Right atrium auricular region (tissue), 2 donors: Measurements from ENCODE around the gene FBXL7. TPM values are rescaled to one million over a fixed set of nuclear protein-coding genes. Genes with fewer than 3 reads are reported as not detected.

Source experiments
- DNase-seq: peaks from one replicate; pipeline ENCODE4 v3.0.0-alpha.2; 2019; ENCODE audit warnings: low spot score
- H3K27ac ChIP-seq, 2 donors: fragments of 200-600 bp; sonication (generic); 1 replicate in 1 of 2; 2 replicates in 1 of 2; pipeline ENCODE4 v1.5.1; 2016 to 2019
- H3K27me3 ChIP-seq, 2 donors: fragments of 200-600 bp; sonication (generic); one replicate each; pipeline versions ENCODE4 v1.5.1 to v1.6.0; 2017 to 2019
- H3K36me3 ChIP-seq: fragments of 200-600 bp; sonication (generic); one replicate; pipeline ENCODE4 v1.5.1; 2016
- H3K4me1 ChIP-seq, 2 donors: fragments of 200-600 bp; sonication (generic); one replicate each; pipeline versions ENCODE4 v1.5.1 to v1.6.0; 2017 to 2019
- H3K4me3 ChIP-seq, 2 donors: fragments of 200-600 bp; sonication (generic); 1 replicate in 1 of 2; 2 replicates in 1 of 2; pipeline ENCODE4 v1.5.1; 2017 to 2019; ENCODE audit warnings: mild to moderate bottlenecking in 1 of 2, moderate library complexity in 1 of 2
- H3K9me3 ChIP-seq, 2 donors: fragments of 200-600 bp; sonication (generic); one replicate each; pipeline ENCODE4 v1.5.1; 2019
- total RNA-seq, 2 donors: library from RNA; depleted of rRNA; stranded (reverse); fragments of >200 nt; gene quantifications; one replicate each; pipeline ENCODE4 v1.1.0, GENCODE V29; 2016
- TF ChIP-seq, protein P1 (sequence below), 2 donors: fragments of 200-600 bp; sonication (generic); IDR thresholded peaks; one replicate each; pipeline ENCODE4 v1.5.1; 2019; ENCODE audit warnings: antibody characterized with exemption in 2 of 2

Gene FBXL7
- total RNA-seq, 2 donors from 2014 or later = 16.6 to 18.4 TPM

DNA sequence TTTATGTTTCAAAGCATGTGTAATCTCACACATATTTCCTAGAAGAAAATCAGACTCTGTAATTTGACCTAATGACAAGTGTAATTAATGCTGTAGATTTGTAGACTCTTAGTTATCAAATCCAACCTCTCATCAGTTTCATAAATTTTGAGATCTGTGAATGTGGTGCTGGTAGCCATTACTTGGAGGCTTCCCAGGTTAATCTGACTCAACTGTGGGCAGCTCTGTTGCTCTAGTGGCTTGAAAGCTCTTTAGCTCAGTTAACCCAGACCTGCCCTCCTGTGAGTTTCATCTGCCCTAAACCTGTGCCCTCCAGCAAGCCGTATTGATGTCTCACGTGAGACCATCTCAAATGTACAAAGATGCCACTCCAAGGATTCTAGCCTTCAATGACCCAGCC, 323.4 kb downstream of the FBXL7 start:
- Histone ChIP-seq H3K9me3 (no peaks in the 10 kb centered on the region), H3K4me1 (no peaks in the 10 kb centered on the region), H3K36me3 (no peaks in the 10 kb centered on the region), H3K4me3 (no peak overlapping the region), H3K27me3 (no peaks in the 10 kb centered on the region), H3K27ac (no peak overlapping the region)
- no peak for DNase-seq
- TF ChIP-seq, protein P1, sequence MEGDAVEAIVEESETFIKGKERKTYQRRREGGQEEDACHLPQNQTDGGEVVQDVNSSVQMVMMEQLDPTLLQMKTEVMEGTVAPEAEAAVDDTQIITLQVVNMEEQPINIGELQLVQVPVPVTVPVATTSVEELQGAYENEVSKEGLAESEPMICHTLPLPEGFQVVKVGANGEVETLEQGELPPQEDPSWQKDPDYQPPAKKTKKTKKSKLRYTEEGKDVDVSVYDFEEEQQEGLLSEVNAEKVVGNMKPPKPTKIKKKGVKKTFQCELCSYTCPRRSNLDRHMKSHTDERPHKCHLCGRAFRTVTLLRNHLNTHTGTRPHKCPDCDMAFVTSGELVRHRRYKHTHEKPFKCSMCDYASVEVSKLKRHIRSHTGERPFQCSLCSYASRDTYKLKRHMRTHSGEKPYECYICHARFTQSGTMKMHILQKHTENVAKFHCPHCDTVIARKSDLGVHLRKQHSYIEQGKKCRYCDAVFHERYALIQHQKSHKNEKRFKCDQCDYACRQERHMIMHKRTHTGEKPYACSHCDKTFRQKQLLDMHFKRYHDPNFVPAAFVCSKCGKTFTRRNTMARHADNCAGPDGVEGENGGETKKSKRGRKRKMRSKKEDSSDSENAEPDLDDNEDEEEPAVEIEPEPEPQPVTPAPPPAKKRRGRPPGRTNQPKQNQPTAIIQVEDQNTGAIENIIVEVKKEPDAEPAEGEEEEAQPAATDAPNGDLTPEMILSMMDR (IDR thresholded peaks at IDR 0.05) = no peak

- no peaks in the 10 kb centered on the region for H3K27me3 ChIP-seq
- TF ChIP-seq, protein P1 (IDR thresholded peaks at IDR 0.05) = no peak
- no peak for DNase-seq
- H3K4me3 ChIP-seq = no peak overlapping the region
- no peak overlapping the region for H3K27ac ChIP-seq
- peaks cover 0 to 10% of the 10 kb centered on the region in 2 donors for H3K4me1 ChIP-seq
- H3K9me3 ChIP-seq = no peaks in the 10 kb centered on the region
- H3K36me3 ChIP-seq = no peaks in the 10 kb centered on the region
Observed at GRCh38 chr5:15827741-15828140, 327.8 kb downstream of the FBXL7 start.

DNA sequence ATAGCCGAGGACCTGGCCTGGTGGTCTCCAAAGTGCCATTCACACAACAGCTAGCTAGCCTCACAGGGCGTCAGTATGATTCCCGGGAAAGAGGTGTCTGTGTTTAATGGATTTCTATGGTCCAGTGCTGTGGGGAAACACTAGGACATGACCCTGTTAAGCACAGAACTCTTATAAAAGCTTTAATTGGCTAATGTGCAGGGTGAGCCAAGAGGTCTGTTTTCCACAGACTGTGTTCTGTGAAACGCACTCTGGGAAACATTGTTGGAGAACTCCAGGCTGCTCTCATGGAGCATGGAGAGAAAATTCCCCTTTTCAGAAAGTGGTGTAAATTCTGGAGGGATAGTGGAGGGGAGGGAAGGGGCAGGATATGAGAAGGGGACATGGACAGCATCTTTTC, 331.4 kb downstream of the FBXL7 start:
- H3K27ac ChIP-seq = no peak overlapping the region
- no peak overlapping the region for H3K4me3 ChIP-seq
- H3K9me3 ChIP-seq = no peaks in the 10 kb centered on the region
- peaks cover 0 to 24% of the 10 kb centered on the region in 2 donors for H3K4me1 ChIP-seq
- no peaks in the 10 kb centered on the region for H3K36me3 ChIP-seq
- no peaks in the 10 kb centered on the region for H3K27me3 ChIP-seq
- TF ChIP-seq, protein P1 (IDR thresholded peaks at IDR 0.05) = no peak
- DNase-seq = no peak

- DNase-seq = no peak
- peaks cover 0 to 37% of the 10 kb centered on the region in 2 donors for H3K4me1 ChIP-seq
Observed at GRCh38 chr5:15833365-15833764, 333.4 kb downstream of the FBXL7 start.

DNA sequence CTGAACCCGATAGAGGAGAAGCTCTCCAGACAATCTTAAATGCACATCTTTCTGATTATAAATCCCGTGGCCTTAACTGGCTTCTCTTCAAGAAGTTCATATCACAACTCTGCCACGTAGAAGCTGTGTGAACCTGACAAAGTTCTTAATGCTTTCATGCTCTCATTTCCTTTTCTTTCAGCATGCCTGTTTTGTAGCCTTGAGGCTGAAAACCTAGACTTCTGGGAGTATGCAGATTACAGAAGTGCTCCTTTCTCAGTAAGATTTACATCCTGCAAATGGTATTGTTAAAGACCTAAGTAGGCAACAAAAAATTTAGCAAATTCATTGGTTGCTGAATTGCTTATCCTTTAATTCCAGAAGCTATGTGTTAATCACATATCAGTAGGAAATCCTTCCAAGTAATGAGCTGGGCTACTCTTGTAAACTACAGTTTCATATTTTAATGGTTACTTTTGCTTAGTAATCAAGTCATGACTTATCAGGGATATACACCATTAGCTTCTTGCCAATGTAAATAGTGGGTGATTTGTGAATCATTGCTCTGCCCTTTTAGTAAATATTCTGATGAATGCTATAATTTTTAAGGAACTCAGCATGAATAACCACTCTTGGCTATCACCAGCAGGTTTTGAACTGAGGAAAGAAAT, 334.7 kb downstream of the FBXL7 start:
- no peak overlapping the region for H3K27ac ChIP-seq
- TF ChIP-seq, protein P1 (IDR thresholded peaks at IDR 0.05) = no peak
- H3K9me3 ChIP-seq = no peaks in the 10 kb centered on the region
- peaks cover 0 to 37% of the 10 kb centered on the region in 2 donors for H3K4me1 ChIP-seq
- H3K4me3 ChIP-seq = no peak overlapping the region
- DNase-seq = no peak
- H3K36me3 ChIP-seq = no peaks in the 10 kb centered on the region
- no peaks in the 10 kb centered on the region for H3K27me3 ChIP-seq

More at GRCh38 chr5:15833365-15833764, 333.4 kb downstream of the FBXL7 start:
- Histone ChIP-seq H3K27me3 (no peaks in the 10 kb centered on the region), H3K9me3 (no peaks in the 10 kb centered on the region), H3K36me3 (no peaks in the 10 kb centered on the region), H3K4me3 (no peak overlapping the region), H3K27ac (no peak overlapping the region)
- TF ChIP-seq, protein P1 (IDR thresholded peaks at IDR 0.05) = no peak

GRCh38 chr5:15835514-15835913, 335.5 kb downstream of the FBXL7 start:
- H3K27ac ChIP-seq = peak overlapping the region in 1 of 2 donors; percentile 24
- H3K4me3 ChIP-seq = no peak overlapping the region
- no peaks in the 10 kb centered on the region for H3K9me3 ChIP-seq
- peaks cover 0 to 37% of the 10 kb centered on the region in 2 donors for H3K4me1 ChIP-seq
- no peak for DNase-seq
- no peaks in the 10 kb centered on the region for H3K27me3 ChIP-seq
- no peaks in the 10 kb centered on the region for H3K36me3 ChIP-seq
- TF ChIP-seq, protein P1 (IDR thresholded peaks at IDR 0.05) = no peak
